ENCODE measurements around the gene REEP1.

The REEP1 gene

GRCh38 chr2:86290596-86291327 lies 46.7 kb downstream of the REEP1 start:
- no peaks in the 10 kb centered on the region for H3K36me3 ChIP-seq (ENCODE audit: low read depth)
- no peaks in the 10 kb centered on the region for H3K9me3 ChIP-seq (ENCODE audit: severe bottlenecking)
- TF ChIP-seq, protein P1, sequence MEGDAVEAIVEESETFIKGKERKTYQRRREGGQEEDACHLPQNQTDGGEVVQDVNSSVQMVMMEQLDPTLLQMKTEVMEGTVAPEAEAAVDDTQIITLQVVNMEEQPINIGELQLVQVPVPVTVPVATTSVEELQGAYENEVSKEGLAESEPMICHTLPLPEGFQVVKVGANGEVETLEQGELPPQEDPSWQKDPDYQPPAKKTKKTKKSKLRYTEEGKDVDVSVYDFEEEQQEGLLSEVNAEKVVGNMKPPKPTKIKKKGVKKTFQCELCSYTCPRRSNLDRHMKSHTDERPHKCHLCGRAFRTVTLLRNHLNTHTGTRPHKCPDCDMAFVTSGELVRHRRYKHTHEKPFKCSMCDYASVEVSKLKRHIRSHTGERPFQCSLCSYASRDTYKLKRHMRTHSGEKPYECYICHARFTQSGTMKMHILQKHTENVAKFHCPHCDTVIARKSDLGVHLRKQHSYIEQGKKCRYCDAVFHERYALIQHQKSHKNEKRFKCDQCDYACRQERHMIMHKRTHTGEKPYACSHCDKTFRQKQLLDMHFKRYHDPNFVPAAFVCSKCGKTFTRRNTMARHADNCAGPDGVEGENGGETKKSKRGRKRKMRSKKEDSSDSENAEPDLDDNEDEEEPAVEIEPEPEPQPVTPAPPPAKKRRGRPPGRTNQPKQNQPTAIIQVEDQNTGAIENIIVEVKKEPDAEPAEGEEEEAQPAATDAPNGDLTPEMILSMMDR (IDR thresholded peaks at IDR 0.05; ENCODE audit: poor library complexity, severe bottlenecking): no peak
- H3K27ac ChIP-seq (ENCODE audit: poor library complexity, severe bottlenecking): no peak overlapping the region
- DNase-seq (ENCODE audit: low spot score) (no peak), ATAC-seq (ENCODE audit: low read depth) (no peak)
- H3K4me3 ChIP-seq (ENCODE audit: severe bottlenecking): no peak overlapping the region
- H3K4me1 ChIP-seq (ENCODE audit: insufficient read depth, poor library complexity, severe bottlenecking): no peaks in the 10 kb centered on the region
- H3K27me3 ChIP-seq (ENCODE audit: insufficient read depth, poor library complexity, severe bottlenecking): peaks cover 15% of the 10 kb centered on the region

DNA sequence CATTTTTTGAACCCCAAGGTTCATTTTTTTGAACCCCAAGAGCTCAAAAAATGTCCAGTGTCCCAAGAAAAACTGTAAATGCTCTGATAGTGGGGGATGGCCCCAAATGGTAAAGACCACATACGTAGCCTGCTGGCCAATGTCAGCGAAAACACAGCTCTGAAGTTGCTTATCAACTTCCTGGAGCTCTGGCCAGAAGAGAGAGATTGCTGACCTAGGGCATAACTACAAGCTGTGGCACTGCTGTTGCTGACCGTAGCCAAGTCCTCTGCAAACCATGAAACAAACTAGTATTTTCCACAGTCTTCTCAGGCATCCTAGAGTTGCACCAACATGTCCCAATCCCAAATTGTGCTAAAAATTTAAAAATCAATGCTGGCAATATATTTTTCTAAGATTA lies 50.9 kb downstream of the REEP1 start:
- no peaks in the 10 kb centered on the region for H3K4me1 ChIP-seq (ENCODE audit: insufficient read depth, poor library complexity, severe bottlenecking)
- H3K36me3 ChIP-seq (ENCODE audit: low read depth): no peaks in the 10 kb centered on the region
- no peak overlapping the region for H3K4me3 ChIP-seq (ENCODE audit: severe bottlenecking)
- no peak overlapping the region for H3K27ac ChIP-seq (ENCODE audit: poor library complexity, severe bottlenecking)
- H3K9me3 ChIP-seq (ENCODE audit: severe bottlenecking): no peaks in the 10 kb centered on the region
- DNase-seq (ENCODE audit: low spot score): no peak
- TF ChIP-seq, protein P1 (IDR thresholded peaks at IDR 0.05; ENCODE audit: poor library complexity, severe bottlenecking): no peak
- peaks cover 15% of the 10 kb centered on the region for H3K27me3 ChIP-seq (ENCODE audit: insufficient read depth, poor library complexity, severe bottlenecking)
- no peak for ATAC-seq (ENCODE audit: low read depth)

GRCh38 chr2:86285981-86286380 lies 51.4 kb downstream of the REEP1 start:
- TF ChIP-seq, protein P1 (IDR thresholded peaks at IDR 0.05; ENCODE audit: poor library complexity, severe bottlenecking): no peak
- Histone ChIP-seq H3K36me3 (ENCODE audit: low read depth) (no peaks in the 10 kb centered on the region), H3K4me1 (ENCODE audit: insufficient read depth, poor library complexity, severe bottlenecking) (no peaks in the 10 kb centered on the region), H3K9me3 (ENCODE audit: severe bottlenecking) (no peaks in the 10 kb centered on the region), H3K27ac (ENCODE audit: poor library complexity, severe bottlenecking) (no peak overlapping the region), H3K27me3 (ENCODE audit: insufficient read depth, poor library complexity, severe bottlenecking) (peaks cover 15% of the 10 kb centered on the region), H3K4me3 (ENCODE audit: severe bottlenecking) (no peak overlapping the region)
- DNase-seq (ENCODE audit: low spot score) (no peak), ATAC-seq (ENCODE audit: low read depth) (no peak)

DNA sequence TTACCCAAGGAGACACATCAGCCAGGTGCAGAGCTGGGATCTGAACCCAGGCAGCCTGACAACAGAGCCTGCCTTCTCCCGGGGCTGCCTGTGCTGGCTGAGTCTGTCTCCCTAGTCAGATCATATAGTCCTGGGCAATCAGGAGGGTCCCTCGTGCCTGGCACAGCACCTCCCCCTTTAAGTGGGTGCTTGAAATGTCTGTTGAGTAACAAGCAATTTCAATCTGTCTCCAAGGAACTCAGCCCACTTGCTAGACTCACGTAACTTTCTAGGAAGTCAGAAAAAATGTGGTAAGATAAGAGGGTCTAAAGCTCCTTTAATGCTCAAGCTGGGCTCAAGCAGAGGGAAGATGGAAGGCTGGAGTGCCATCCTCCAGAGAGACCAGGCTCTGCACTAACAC lies 51.9 kb downstream of the REEP1 start:
- ATAC-seq (ENCODE audit: low read depth) (no peak), DNase-seq (ENCODE audit: low spot score) (no peak)
- no peaks in the 10 kb centered on the region for H3K9me3 ChIP-seq (ENCODE audit: severe bottlenecking)
- no peak overlapping the region for H3K27ac ChIP-seq (ENCODE audit: poor library complexity, severe bottlenecking)
- no peaks in the 10 kb centered on the region for H3K36me3 ChIP-seq (ENCODE audit: low read depth)
- H3K4me1 ChIP-seq (ENCODE audit: insufficient read depth, poor library complexity, severe bottlenecking): no peaks in the 10 kb centered on the region
- no peak overlapping the region for H3K4me3 ChIP-seq (ENCODE audit: severe bottlenecking)
- TF ChIP-seq, protein P1 (IDR thresholded peaks at IDR 0.05; ENCODE audit: poor library complexity, severe bottlenecking): no peak
- peaks cover 15% of the 10 kb centered on the region for H3K27me3 ChIP-seq (ENCODE audit: insufficient read depth, poor library complexity, severe bottlenecking)

DNA sequence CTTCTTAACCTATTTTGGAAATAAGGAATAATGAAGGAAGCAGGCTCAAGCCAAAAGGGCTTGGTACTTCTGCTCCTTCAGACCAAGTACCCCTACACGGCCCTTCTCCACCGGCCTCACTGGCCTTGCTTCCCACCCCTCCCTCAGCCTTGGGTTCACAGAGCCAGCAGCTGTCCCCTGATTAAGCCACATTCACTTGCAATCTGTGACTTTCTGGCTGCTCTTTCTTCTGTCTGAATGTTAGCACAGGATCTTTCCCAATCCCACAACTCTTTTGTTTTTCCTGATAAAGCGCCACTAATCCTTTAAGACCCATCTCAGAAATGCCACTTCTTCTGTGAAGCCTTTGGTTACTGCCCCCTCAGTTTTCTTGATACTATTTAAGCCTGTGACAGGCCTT lies 52.4 kb downstream of the REEP1 start:
- DNase-seq (ENCODE audit: low spot score) (no peak), ATAC-seq (ENCODE audit: low read depth) (no peak)
- no peak overlapping the region for H3K27ac ChIP-seq (ENCODE audit: poor library complexity, severe bottlenecking)
- H3K27me3 ChIP-seq (ENCODE audit: insufficient read depth, poor library complexity, severe bottlenecking): peaks cover 15% of the 10 kb centered on the region
- no peak overlapping the region for H3K4me3 ChIP-seq (ENCODE audit: severe bottlenecking)
- H3K4me1 ChIP-seq (ENCODE audit: insufficient read depth, poor library complexity, severe bottlenecking): no peaks in the 10 kb centered on the region
- TF ChIP-seq, protein P1 (IDR thresholded peaks at IDR 0.05; ENCODE audit: poor library complexity, severe bottlenecking): no peak
- no peaks in the 10 kb centered on the region for H3K36me3 ChIP-seq (ENCODE audit: low read depth)
- H3K9me3 ChIP-seq (ENCODE audit: severe bottlenecking): no peaks in the 10 kb centered on the region

Measured in RWPE2 (cell line).